ENCODE measurements around the gene KLF1. TPM values are rescaled to one million over a fixed set of nuclear protein-coding genes. Genes with fewer than 3 reads are reported as not detected.
A peak's percentile ranks its signal among the peaks of the same experiment; 100 is the strongest.

Gene KLF1
- total and polyA plus RNA-seq, 2 of the 13 experiments (the other 11 are each of a cell fraction or from before 2014, with no cell fraction given), result not detected

DNA sequence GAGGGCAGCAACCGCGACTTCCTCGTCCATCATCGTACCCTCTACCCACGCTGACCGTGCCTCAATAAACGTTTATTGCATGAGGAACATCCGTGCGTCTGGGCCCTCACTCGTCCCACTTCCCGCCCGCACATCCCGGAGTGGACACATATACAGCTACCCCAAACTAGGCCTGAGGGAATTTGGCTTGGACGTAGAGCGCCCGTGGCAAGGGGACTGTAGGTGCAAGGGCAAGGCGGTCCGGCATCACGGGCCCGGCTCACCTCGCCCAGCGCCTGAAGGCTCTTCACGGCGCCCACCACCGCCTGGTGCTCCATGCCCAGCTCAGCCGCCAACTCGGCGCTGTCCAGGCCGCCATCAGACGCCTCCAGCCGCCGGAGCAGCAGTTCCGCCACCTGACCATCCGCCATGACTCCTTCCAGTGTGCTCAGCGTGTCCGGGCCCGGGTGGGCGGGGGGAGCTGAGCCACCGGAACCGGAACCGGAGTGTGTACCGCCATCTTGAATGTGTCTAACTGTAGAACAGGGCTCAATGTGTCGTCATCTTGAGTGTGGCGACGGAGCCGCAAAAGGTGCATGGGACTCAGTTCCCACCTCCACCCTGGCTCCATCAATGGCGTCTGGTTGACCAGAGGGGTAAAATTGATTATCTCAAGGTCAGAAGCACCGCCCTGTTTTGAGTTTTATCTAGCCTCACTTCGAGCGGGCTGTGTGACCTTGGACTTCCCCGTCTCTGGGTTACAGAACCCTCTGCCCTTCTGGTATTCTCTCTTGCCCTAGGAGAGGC, 46.5 kb upstream of the KLF1 start, which contains the start of gene FARSA (continued):
- peak; percentile 55; the same call in 1 of the 2 replicates for TF ChIP-seq HBP1 (CRISPR knock-in tag; IDR thresholded peaks at IDR 0.05; ENCODE audit: low read depth)
- peak; percentile 95 for TF ChIP-seq ZFP91 (CRISPR knock-in tag; IDR thresholded peaks at IDR 0.05; ENCODE audit: borderline replicate concordance)
- TF ChIP-seq KDM5B (CRISPR knock-in tag; IDR thresholded peaks at IDR 0.05; ENCODE audit: borderline replicate concordance), result peak; percentile 83; the same call in 1 of the 2 replicates
- TF ChIP-seq ZNF225 (CRISPR knock-in tag; IDR thresholded peaks at IDR 0.05), result peak; percentile 89
- TF ChIP-seq, protein P1, sequence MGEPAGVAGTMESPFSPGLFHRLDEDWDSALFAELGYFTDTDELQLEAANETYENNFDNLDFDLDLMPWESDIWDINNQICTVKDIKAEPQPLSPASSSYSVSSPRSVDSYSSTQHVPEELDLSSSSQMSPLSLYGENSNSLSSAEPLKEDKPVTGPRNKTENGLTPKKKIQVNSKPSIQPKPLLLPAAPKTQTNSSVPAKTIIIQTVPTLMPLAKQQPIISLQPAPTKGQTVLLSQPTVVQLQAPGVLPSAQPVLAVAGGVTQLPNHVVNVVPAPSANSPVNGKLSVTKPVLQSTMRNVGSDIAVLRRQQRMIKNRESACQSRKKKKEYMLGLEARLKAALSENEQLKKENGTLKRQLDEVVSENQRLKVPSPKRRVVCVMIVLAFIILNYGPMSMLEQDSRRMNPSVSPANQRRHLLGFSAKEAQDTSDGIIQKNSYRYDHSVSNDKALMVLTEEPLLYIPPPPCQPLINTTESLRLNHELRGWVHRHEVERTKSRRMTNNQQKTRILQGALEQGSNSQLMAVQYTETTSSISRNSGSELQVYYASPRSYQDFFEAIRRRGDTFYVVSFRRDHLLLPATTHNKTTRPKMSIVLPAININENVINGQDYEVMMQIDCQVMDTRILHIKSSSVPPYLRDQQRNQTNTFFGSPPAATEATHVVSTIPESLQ (CRISPR knock-in tag; conservative IDR thresholded peaks at IDR 0.05), result no peak
- 0 out of 2 replicates have a peak, but pooled peaks have one; percentile 51 for TF ChIP-seq ZNF607 (CRISPR knock-in tag; IDR thresholded peaks at IDR 0.05; ENCODE audit: borderline replicate concordance)
- TF ChIP-seq ZNF737 (CRISPR knock-in tag; IDR thresholded peaks at IDR 0.05; ENCODE audit: borderline replicate concordance), result peak; percentile 69; the same call in 1 of the 2 replicates
- TF ChIP-seq FOXO1 (CRISPR knock-in tag; IDR thresholded peaks at IDR 0.05), result no peak; the same call in 1 of the 2 replicates
- no peak for TF ChIP-seq MLXIP (CRISPR knock-in tag; IDR thresholded peaks at IDR 0.05; ENCODE audit: borderline replicate concordance)
- TF ChIP-seq ESRRA (CRISPR knock-in tag; IDR thresholded peaks at IDR 0.05; ENCODE audit: low read depth), result peak; percentile 66
- TF ChIP-seq, protein P2, sequence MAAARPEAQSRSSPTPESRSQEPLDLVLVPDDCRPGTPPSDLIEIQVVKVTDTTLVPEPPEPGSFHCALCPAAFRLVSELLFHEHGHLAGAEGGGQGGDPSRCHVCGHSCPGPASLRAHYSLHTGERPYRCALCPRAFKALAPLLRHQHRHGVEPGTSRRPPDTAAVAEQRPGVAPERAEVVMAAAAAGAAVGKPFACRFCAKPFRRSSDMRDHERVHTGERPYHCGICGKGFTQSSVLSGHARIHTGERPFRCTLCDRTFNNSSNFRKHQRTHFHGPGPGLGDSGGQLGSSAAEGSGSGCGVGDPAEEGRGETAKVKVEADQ (CRISPR knock-in tag; IDR thresholded peaks at IDR 0.05; ENCODE audit: borderline replicate concordance), result no peak; the same call in 1 of the 2 replicates
- TF ChIP-seq SAFB2 (CRISPR knock-in tag; IDR thresholded peaks at IDR 0.05; ENCODE audit: borderline replicate concordance, low read depth), result peak; percentile 42; the same call in 1 of the 2 replicates
- TF ChIP-seq ZNF264 (CRISPR knock-in tag; IDR thresholded peaks at IDR 0.05), result no peak
- peak; percentile 100 for TF ChIP-seq YY1 (IDR thresholded peaks at IDR 0.05; ENCODE audit: insufficient read depth, insufficient replicate concordance, low read depth, low read length)
- TF ChIP-seq NFKB2 (CRISPR knock-in tag; IDR thresholded peaks at IDR 0.05; ENCODE audit: borderline replicate concordance), result peak; percentile 58; the same call in 1 of the 2 replicates
- no peak for TF ChIP-seq ATF1 (CRISPR knock-in tag; IDR thresholded peaks at IDR 0.05)
- 0 out of 2 replicates have a peak, but pooled peaks have one; percentile 62 for TF ChIP-seq ATF7-NPFF (CRISPR knock-in tag; IDR thresholded peaks at IDR 0.05; ENCODE audit: low read depth)
